Measurements from ENCODE around the gene MITF.

The MITF gene

DNA sequence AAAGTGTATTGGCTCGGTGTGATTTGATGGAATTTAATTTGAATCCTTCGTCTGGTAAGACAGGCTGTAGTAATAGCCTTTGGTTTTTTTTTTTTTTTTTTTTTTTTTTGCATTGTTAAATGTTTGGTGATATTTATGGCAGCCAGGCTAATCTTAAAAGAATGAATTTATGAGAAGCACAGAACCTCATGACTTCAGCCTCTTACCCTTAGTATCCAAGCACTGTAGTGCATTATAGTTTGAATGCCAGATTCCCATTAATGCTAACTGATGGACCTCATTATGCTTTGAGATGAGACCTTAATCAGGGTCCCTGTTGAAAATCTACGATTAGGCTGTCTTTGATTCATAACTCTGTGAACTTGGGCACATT is 149.7 kb downstream of the MITF start:
- H3K4me3 ChIP-seq (ENCODE audit: low read depth, low read length): no peak overlapping the region
- DNase-seq (ENCODE audit: low read depth): no peak
- TF ChIP-seq, protein P1, sequence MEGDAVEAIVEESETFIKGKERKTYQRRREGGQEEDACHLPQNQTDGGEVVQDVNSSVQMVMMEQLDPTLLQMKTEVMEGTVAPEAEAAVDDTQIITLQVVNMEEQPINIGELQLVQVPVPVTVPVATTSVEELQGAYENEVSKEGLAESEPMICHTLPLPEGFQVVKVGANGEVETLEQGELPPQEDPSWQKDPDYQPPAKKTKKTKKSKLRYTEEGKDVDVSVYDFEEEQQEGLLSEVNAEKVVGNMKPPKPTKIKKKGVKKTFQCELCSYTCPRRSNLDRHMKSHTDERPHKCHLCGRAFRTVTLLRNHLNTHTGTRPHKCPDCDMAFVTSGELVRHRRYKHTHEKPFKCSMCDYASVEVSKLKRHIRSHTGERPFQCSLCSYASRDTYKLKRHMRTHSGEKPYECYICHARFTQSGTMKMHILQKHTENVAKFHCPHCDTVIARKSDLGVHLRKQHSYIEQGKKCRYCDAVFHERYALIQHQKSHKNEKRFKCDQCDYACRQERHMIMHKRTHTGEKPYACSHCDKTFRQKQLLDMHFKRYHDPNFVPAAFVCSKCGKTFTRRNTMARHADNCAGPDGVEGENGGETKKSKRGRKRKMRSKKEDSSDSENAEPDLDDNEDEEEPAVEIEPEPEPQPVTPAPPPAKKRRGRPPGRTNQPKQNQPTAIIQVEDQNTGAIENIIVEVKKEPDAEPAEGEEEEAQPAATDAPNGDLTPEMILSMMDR (conservative IDR thresholded peaks at IDR 0.05; ENCODE audit: low read depth, low read length): no peak

DNA sequence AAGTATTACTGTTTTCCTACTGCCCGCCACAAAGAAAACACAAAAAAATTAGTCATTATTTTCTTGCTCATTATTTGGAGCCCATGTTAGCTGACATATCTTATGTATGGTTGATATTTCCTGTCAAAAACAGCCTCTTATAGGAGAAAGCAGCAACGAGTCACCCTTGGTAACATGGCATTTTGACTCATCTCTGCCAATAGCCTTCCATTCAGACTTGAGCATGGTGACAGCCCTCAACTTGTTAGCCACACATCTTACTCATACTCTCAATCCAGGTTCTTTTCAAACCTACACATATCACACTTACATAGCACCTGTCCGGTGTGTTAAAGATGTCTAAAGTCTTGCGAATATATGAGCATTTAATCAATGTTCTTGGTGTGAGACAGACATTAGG is 150.8 kb downstream of the MITF start:
- TF ChIP-seq, protein P1 (conservative IDR thresholded peaks at IDR 0.05; ENCODE audit: low read depth, low read length): no peak
- DNase-seq (ENCODE audit: low read depth): peak; percentile 14
- no peak overlapping the region for H3K4me3 ChIP-seq (ENCODE audit: low read depth, low read length)

DNA sequence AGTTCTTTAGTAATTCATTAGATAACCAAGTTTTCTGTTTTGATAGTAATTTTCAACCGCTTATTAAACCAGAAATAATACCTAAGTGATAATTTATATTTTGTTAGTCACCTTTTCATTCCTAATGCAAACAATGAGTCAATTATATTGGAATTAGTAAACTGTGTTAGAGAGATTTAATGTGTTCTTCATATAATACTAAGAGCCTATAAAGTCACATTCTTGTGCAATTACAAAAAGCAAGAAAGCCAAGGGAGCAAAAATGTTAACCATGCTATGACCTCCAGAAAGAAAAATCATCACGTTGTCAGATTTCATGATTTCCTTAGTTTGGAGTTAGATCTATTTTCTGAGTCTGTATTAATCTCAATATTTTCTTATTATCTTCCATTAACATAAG is 151.4 kb downstream of the MITF start:
- TF ChIP-seq, protein P1 (conservative IDR thresholded peaks at IDR 0.05; ENCODE audit: low read depth, low read length): no peak
- DNase-seq (ENCODE audit: low read depth): peak; percentile 33
- H3K4me3 ChIP-seq (ENCODE audit: low read depth, low read length): no peak overlapping the region

DNA sequence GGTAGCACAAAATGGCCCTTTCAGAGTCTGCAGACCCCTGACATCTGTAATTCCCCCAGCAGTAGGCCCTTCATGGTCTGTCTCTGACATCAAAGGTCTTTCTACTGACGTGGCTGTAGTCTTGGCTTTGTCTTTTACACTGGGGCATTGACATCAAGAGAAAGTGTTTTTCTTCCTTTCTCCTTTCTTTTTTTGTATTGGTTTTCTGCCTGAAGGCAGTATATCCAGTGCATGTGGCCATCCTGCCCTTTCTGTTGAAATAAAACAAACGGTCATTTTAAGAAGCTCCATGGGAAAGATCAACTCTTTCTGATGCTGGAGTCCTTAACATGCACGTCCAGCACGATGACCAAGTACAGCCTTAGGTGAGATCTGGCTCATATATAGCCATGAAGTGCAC is 153.4 kb downstream of the MITF start:
- no peak overlapping the region for H3K4me3 ChIP-seq (ENCODE audit: low read depth, low read length)
- TF ChIP-seq, protein P1 (conservative IDR thresholded peaks at IDR 0.05; ENCODE audit: low read depth, low read length): no peak
- no peak for DNase-seq (ENCODE audit: low read depth)

DNA sequence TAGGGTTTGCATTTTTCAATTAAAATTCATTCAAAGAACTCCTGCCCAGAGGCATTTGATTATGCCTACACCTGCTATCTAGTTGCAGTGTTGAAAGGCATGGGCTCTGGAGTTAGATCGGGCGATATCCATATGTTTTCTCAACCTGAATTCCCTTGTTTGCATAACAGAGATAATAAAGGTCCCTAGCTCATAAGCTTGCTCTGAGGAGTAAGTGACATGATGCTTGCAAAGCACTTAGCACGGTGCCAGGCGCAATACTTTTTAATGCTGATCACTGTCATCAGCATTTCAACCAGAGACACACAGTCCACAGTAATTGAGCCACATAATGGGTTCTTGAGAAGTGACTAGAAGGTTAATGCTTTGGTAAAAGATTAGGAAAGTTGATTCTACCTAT is 154.0 kb downstream of the MITF start:
- DNase-seq (ENCODE audit: low read depth): no peak
- no peak overlapping the region for H3K4me3 ChIP-seq (ENCODE audit: low read depth, low read length)
- TF ChIP-seq, protein P1 (conservative IDR thresholded peaks at IDR 0.05; ENCODE audit: low read depth, low read length): no peak

DNA sequence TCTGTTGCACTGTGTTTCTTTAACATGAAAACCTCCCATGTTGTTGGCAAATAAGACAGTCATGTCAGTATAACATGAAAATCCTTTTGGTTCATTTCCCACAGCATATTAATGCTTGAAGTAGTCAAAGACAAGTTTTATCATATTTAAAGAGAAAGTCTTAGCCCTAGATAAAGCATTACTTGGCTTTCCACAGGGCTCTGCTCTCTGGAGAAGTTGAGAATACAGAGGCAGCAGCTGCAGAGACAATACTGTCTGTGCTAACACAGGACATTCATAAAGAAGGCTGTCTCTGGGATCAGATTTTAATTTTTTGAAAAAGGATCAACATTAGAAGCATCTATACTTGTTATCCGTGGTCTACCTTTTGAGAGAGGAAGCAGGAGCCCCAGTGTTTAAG is 156.8 kb downstream of the MITF start:
- TF ChIP-seq, protein P1 (conservative IDR thresholded peaks at IDR 0.05; ENCODE audit: low read depth, low read length): no peak
- no peak overlapping the region for H3K4me3 ChIP-seq (ENCODE audit: low read depth, low read length)
- no peak for DNase-seq (ENCODE audit: low read depth)

DNA sequence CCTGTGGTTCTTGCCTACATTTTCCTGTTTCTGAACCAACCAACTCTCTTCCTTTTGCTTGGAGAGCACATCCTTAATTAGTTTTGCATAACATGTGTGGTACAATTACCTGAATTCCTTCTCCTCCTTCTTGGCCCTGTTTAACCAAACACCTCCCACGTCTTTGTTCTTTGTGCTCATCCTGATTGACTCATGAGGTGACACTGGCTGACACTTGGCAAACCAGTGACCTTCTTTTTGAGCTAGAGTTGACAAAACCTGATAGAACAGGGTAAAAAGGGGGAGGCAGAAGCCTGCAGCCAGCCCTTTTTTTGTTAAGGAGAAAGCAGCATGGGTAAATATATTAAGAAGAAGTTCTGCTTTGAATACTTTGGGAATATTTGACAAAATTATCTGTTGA is 161.1 kb downstream of the MITF start:
- H3K4me3 ChIP-seq (ENCODE audit: low read depth, low read length): no peak overlapping the region
- TF ChIP-seq, protein P1 (conservative IDR thresholded peaks at IDR 0.05; ENCODE audit: low read depth, low read length): no peak
- DNase-seq (ENCODE audit: low read depth): no peak
